ENCODE data around the gene CXCL5.
"Not testable (repeated sequence)": the region's sequence is repeated elsewhere in the genome, so short reads cannot be mapped to it uniquely, and the experiment has no call there.

Gene CXCL5

GRCh38 chr4:73964862-73965611, 33.4 kb downstream of the CXCL5 start:
- DNase-seq: no peak

GRCh38 chr4:73962724-73963123, 35.8 kb downstream of the CXCL5 start:
- no peak for DNase-seq

GRCh38 chr4:73959041-73959440, 39.4 kb downstream of the CXCL5 start:
- DNase-seq: not testable (repeated sequence)

GRCh38 chr4:73952352-73952751, 46.1 kb downstream of the CXCL5 start:
- DNase-seq: no peak

GRCh38 chr4:73950376-73950920, 48.0 kb downstream of the CXCL5 start:
- not testable (repeated sequence) for DNase-seq

- DNase-seq: no peak
These were observed 49.3 kb downstream of the CXCL5 start for GRCh38 chr4:73948990-73949706.

GRCh38 chr4:73948291-73948690, 50.2 kb downstream of the CXCL5 start:
- DNase-seq: no peak

- no peak for DNase-seq
These were observed 51.1 kb downstream of the CXCL5 start for GRCh38 chr4:73947239-73947985.

- DNase-seq: no peak
These were observed 52.6 kb downstream of the CXCL5 start for GRCh38 chr4:73945674-73946449.
